ENCODE measurements around the gene LRRC74B.

LRRC74B gene

GRCh38 chr22:21098099-21098671 is 52.4 kb downstream of the LRRC74B start:
- no peak for DNase-seq (ENCODE audit: low read depth)
- H3K4me3 ChIP-seq (ENCODE audit: low read depth, low read length), result no peak overlapping the region
- TF ChIP-seq CTCF (IDR thresholded peaks at IDR 0.05; ENCODE audit: low read depth, low read length, missing control alignments), result no peak
- in situ Hi-C loops (cut with HindIII; ENCODE audit: low sequenced_read_pairs), result no loop called here

DNA sequence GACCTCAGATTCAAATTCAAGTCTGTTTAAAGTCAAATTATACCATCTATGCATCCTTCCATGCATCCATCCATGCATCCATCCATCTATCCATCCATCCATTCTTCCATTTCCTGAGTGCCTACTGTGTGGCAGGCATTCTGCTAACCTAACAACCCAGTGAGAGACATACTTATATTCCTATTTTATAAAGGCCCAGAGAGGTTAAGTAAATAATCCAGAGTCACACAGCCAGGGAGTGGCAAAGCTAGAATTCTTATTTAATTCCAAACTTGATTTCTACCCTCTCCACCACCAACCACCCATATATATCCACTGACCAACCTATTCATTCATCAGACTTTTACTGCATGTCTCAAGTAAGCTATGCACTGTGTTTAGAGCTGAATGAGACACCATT is 53.8 kb downstream of the LRRC74B start:
- no peak for DNase-seq (ENCODE audit: low read depth)
- no peak overlapping the region for H3K4me3 ChIP-seq (ENCODE audit: low read depth, low read length)
- no peak for TF ChIP-seq CTCF (IDR thresholded peaks at IDR 0.05; ENCODE audit: low read depth, low read length, missing control alignments)
- in situ Hi-C loops (cut with HindIII; ENCODE audit: low sequenced_read_pairs), result no loop called here

DNA sequence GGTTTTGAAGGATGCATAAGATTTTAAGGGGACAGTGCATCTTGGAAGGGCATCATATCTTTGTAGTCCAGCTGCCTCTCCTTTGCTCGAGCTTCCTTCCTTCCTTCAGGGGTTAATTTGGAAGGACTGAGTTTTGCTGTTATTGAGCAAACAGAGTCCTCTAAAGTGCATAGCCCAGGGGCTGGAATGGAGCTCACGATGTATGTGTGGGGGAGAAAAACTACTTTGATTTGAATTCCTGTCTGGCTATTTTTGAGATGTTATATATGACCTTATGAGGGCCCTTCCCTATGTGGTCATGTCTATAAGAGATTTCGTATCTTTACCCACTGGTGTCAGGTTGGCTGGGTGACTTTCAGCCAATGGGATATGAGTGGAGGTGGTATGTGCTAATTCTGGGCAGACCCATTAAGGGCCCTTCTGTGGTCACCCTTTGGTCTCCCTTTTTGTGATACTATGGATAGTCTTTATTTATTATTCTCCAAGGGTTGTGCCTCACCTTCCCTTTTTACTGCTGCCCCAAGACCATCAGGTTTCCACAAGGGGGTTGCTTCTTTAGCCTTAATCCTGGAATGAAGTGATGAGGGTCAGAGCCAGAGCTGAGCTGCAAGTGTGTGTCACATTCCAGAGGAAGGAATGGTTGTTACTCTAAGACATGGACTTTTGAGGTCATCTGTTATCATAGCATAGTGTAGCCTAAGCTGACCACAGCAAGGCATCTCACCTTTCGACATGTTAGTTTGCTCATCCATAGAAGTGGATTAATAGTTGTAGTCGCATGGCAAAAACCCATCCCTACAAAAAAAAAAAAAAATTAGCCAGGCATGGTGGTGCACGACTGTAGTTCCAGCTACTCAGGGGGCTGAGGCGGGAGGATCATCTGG is 54.6 kb downstream of the LRRC74B start:
- no peak for DNase-seq (ENCODE audit: low read depth)
- no peak for TF ChIP-seq CTCF (IDR thresholded peaks at IDR 0.05; ENCODE audit: low read depth, low read length, missing control alignments)
- in situ Hi-C loops (cut with HindIII; ENCODE audit: low sequenced_read_pairs), result no loop called here
- H3K4me3 ChIP-seq (ENCODE audit: low read depth, low read length), result no peak overlapping the region

GRCh38 chr22:21101877-21102638 is 56.3 kb downstream of the LRRC74B start:
- in situ Hi-C loops (cut with HindIII; ENCODE audit: low sequenced_read_pairs), result no loop called here
- H3K4me3 ChIP-seq (ENCODE audit: low read depth, low read length), result no peak overlapping the region

GRCh38 chr22:21102659-21103267 is 57.0 kb downstream of the LRRC74B start:
- no peak for DNase-seq (ENCODE audit: low read depth)
- TF ChIP-seq CTCF (IDR thresholded peaks at IDR 0.05; ENCODE audit: low read depth, low read length, missing control alignments), result peak; percentile 71
- no peak overlapping the region for H3K4me3 ChIP-seq (ENCODE audit: low read depth, low read length)
- in situ Hi-C loops (cut with HindIII; ENCODE audit: low sequenced_read_pairs), result no loop called here

More at GRCh38 chr22:21101877-21102638, 56.3 kb downstream of the LRRC74B start:
- TF ChIP-seq CTCF (IDR thresholded peaks at IDR 0.05; ENCODE audit: low read depth, low read length, missing control alignments), result no peak
- no peak for DNase-seq (ENCODE audit: low read depth)

GRCh38 chr22:21103633-21104032 is 57.9 kb downstream of the LRRC74B start:
- H3K4me3 ChIP-seq (ENCODE audit: low read depth, low read length), result no peak overlapping the region
- in situ Hi-C loops (cut with HindIII; ENCODE audit: low sequenced_read_pairs), result no loop called here
- DNase-seq (ENCODE audit: low read depth), result no peak
- no peak for TF ChIP-seq CTCF (IDR thresholded peaks at IDR 0.05; ENCODE audit: low read depth, low read length, missing control alignments)
